ENCODE data around the gene PELI2.

Gene PELI2

GRCh38 chr14:56208520-56208919 is 90.3 kb downstream of the PELI2 start:
- no peak for ATAC-seq
- TF ChIP-seq SNAI2 (CRISPR knock-in tag; IDR thresholded peaks at IDR 0.05) (no peak), ZNF70 (CRISPR knock-in tag; IDR thresholded peaks at IDR 0.05) (no peak), ZNF8 (CRISPR knock-in tag; IDR thresholded peaks at IDR 0.05) (no peak), CSDC2 (CRISPR knock-in tag; IDR thresholded peaks at IDR 0.05) (no peak), ZC3H10 (CRISPR knock-in tag; IDR thresholded peaks at IDR 0.05) (no peak), ESRRG (CRISPR knock-in tag; IDR thresholded peaks at IDR 0.05) (no peak), TCF4 (CRISPR knock-in tag; IDR thresholded peaks at IDR 0.05; ENCODE audit: borderline replicate concordance) (no peak), CREB5 (CRISPR knock-in tag; IDR thresholded peaks at IDR 0.05; ENCODE audit: low read depth) (no peak), OSR1 (CRISPR knock-in tag; IDR thresholded peaks at IDR 0.05) (no peak), PATZ1 (CRISPR knock-in tag; IDR thresholded peaks at IDR 0.05; ENCODE audit: borderline replicate concordance) (no peak), TOX (CRISPR knock-in tag; IDR thresholded peaks at IDR 0.05; ENCODE audit: borderline replicate concordance) (no peak), ZFP3 (CRISPR knock-in tag; IDR thresholded peaks at IDR 0.05) (no peak), ZFP30 (CRISPR knock-in tag; IDR thresholded peaks at IDR 0.05) (no peak)
- TF ChIP-seq, protein P1, sequence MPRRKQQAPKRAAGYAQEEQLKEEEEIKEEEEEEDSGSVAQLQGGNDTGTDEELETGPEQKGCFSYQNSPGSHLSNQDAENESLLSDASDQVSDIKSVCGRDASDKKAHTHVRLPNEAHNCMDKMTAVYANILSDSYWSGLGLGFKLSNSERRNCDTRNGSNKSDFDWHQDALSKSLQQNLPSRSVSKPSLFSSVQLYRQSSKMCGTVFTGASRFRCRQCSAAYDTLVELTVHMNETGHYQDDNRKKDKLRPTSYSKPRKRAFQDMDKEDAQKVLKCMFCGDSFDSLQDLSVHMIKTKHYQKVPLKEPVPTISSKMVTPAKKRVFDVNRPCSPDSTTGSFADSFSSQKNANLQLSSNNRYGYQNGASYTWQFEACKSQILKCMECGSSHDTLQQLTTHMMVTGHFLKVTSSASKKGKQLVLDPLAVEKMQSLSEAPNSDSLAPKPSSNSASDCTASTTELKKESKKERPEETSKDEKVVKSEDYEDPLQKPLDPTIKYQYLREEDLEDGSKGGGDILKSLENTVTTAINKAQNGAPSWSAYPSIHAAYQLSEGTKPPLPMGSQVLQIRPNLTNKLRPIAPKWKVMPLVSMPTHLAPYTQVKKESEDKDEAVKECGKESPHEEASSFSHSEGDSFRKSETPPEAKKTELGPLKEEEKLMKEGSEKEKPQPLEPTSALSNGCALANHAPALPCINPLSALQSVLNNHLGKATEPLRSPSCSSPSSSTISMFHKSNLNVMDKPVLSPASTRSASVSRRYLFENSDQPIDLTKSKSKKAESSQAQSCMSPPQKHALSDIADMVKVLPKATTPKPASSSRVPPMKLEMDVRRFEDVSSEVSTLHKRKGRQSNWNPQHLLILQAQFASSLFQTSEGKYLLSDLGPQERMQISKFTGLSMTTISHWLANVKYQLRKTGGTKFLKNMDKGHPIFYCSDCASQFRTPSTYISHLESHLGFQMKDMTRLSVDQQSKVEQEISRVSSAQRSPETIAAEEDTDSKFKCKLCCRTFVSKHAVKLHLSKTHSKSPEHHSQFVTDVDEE (CRISPR knock-in tag; IDR thresholded peaks at IDR 0.05): no peak
- TF ChIP-seq, protein P2, sequence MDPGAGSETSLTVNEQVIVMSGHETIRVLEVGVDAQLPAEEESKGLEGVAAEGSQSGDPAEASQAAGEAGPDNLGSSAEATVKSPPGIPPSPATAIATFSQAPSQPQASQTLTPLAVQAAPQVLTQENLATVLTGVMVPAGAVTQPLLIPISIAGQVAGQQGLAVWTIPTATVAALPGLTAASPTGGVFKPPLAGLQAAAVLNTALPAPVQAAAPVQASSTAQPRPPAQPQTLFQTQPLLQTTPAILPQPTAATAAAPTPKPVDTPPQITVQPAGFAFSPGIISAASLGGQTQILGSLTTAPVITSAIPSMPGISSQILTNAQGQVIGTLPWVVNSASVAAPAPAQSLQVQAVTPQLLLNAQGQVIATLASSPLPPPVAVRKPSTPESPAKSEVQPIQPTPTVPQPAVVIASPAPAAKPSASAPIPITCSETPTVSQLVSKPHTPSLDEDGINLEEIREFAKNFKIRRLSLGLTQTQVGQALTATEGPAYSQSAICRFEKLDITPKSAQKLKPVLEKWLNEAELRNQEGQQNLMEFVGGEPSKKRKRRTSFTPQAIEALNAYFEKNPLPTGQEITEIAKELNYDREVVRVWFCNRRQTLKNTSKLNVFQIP (CRISPR knock-in tag; IDR thresholded peaks at IDR 0.05; ENCODE audit: borderline replicate concordance, low read depth): no peak

DNA sequence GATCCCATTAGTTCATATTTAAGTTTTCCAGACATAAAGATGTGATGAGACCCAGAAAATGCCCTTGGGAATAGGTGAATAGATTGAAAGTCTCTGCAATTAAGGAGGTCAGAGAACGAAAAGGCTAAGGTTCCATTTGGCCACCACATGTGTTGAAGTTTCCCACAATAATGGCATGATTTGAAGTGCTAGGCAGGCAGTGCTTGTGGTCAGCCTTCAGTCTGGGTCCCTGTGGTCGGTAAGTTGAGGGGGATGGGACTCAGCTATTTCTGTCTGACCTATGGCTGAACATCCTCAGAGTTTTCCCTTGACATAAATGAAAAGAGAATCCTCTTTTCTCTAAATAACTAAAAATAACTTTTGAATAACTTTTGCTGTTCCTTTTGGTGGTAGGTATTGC is 92.4 kb downstream of the PELI2 start:
- no peak for TF ChIP-seq ZC3H10 (CRISPR knock-in tag; IDR thresholded peaks at IDR 0.05)
- TF ChIP-seq ZNF565 (CRISPR knock-in tag; conservative IDR thresholded peaks at IDR 0.05; ENCODE audit: low read depth): no peak
- no peak for TF ChIP-seq CREB5 (CRISPR knock-in tag; IDR thresholded peaks at IDR 0.05; ENCODE audit: low read depth)
- TF ChIP-seq BACH2 (CRISPR knock-in tag; IDR thresholded peaks at IDR 0.05; ENCODE audit: borderline replicate concordance): no peak
- no peak for ATAC-seq

GRCh38 chr14:56211084-56211483 is 92.9 kb downstream of the PELI2 start:
- ATAC-seq: no peak
- TF ChIP-seq, protein P1 (CRISPR knock-in tag; IDR thresholded peaks at IDR 0.05): no peak
- TF ChIP-seq ZC3H10 (CRISPR knock-in tag; IDR thresholded peaks at IDR 0.05): no peak
- TF ChIP-seq PPARA (CRISPR knock-in tag; IDR thresholded peaks at IDR 0.05; ENCODE audit: borderline replicate concordance): no peak
- TF ChIP-seq BACH2 (CRISPR knock-in tag; IDR thresholded peaks at IDR 0.05; ENCODE audit: borderline replicate concordance): no peak
- no peak for TF ChIP-seq CREB5 (CRISPR knock-in tag; IDR thresholded peaks at IDR 0.05; ENCODE audit: low read depth)
- TF ChIP-seq ZFP30 (CRISPR knock-in tag; IDR thresholded peaks at IDR 0.05): no peak
- no peak for TF ChIP-seq ISL1 (CRISPR knock-in tag; IDR thresholded peaks at IDR 0.05)
- TF ChIP-seq, protein P3, sequence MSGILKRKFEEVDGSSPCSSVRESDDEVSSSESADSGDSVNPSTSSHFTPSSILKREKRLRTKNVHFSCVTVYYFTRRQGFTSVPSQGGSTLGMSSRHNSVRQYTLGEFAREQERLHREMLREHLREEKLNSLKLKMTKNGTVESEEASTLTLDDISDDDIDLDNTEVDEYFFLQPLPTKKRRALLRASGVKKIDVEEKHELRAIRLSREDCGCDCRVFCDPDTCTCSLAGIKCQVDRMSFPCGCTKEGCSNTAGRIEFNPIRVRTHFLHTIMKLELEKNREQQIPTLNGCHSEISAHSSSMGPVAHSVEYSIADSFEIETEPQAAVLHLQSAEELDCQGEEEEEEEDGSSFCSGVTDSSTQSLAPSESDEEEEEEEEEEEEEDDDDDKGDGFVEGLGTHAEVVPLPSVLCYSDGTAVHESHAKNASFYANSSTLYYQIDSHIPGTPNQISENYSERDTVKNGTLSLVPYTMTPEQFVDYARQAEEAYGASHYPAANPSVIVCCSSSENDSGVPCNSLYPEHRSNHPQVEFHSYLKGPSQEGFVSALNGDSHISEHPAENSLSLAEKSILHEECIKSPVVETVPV (CRISPR knock-in tag; IDR thresholded peaks at IDR 0.05): no peak
- no peak for TF ChIP-seq ESRRG (CRISPR knock-in tag; IDR thresholded peaks at IDR 0.05)
- no peak for TF ChIP-seq RARB (CRISPR knock-in tag; IDR thresholded peaks at IDR 0.05)
- no peak for TF ChIP-seq SNAI2 (CRISPR knock-in tag; IDR thresholded peaks at IDR 0.05)
- no peak for TF ChIP-seq ZNF70 (CRISPR knock-in tag; IDR thresholded peaks at IDR 0.05)
- no peak for TF ChIP-seq GLIS3 (CRISPR knock-in tag; IDR thresholded peaks at IDR 0.05)

Data from SK-N-SH treated with all-trans-retinoic acid at 6 μM for 48 hours (cell line).